GM12878 (cell line): ENCODE measurements around the gene FOXO1. TPM values are rescaled to one million over a fixed set of nuclear protein-coding genes. Genes with fewer than 3 reads are reported as not detected.

Source experiments
- ATF2 ChIP-seq: IDR thresholded peaks from 2 replicates; pipeline ENCODE4 v1.6.1; 2012; ENCODE audit warnings: low read length, inconsistent platforms
- BACH1 ChIP-seq: fragments of 450-650 bp; IDR thresholded peaks from 2 replicates; pipeline ENCODE4 v1.6.1; 2017; ENCODE audit warnings: mild to moderate bottlenecking, borderline replicate concordance
- CHD4 ChIP-seq: fragments of 200-600 bp; sonication (generic); IDR thresholded peaks from 2 replicates; pipeline ENCODE4 v1.6.1; 2016; ENCODE audit warnings: mild to moderate bottlenecking
- CTCF ChIP-seq, 3 experiments: IDR thresholded peaks in 2 of 3; conservative IDR thresholded peaks in 1 of 3; 2 replicates each; pipeline ENCODE4 v1.5.1; 2011; ENCODE audit warnings: low read depth in 3 of 3, low read length in 3 of 3, mild to moderate bottlenecking in 3 of 3, control low read depth in 2 of 3, moderate library complexity in 2 of 3, inconsistent platforms in 1 of 3, mixed read lengths in 1 of 3; ENCODE audit not compliant: control insufficient read depth in 2 of 3, insufficient read depth in 1 of 3; ENCODE audit errors: extremely low read depth in 1 of 3
- ESRRA ChIP-seq: IDR thresholded peaks from 2 replicates; pipeline ENCODE4 v1.6.1; 2012; ENCODE audit warnings: mild to moderate bottlenecking, low read length, improper control_type of control experiment
- FOXK2 ChIP-seq: fragments of 450-650 bp; IDR thresholded peaks from 2 replicates; pipeline ENCODE4 v1.6.1; 2017; ENCODE audit warnings: mild to moderate bottlenecking, moderate library complexity
- GATAD2B ChIP-seq: fragments of 450-650 bp; conservative IDR thresholded peaks from 2 replicates; pipeline ENCODE4 v1.6.1; 2017; ENCODE audit warnings: low read depth, mild to moderate bottlenecking, moderate library complexity
- JUNB ChIP-seq: IDR thresholded peaks from 2 replicates; pipeline ENCODE4 v1.6.1; 2016; ENCODE audit warnings: antibody characterized with exemption, mild to moderate bottlenecking
- KLF5 ChIP-seq: fragments of 450-650 bp; IDR thresholded peaks from 2 replicates; pipeline ENCODE4 v1.6.1; 2014; ENCODE audit warnings: mild to moderate bottlenecking; ENCODE audit not compliant: partially characterized antibody
- MAX ChIP-seq: IDR thresholded peaks from 2 replicates; pipeline ENCODE4 v1.6.1; 2012; ENCODE audit warnings: low read depth, low read length, improper control_type of control experiment
- MLLT1 ChIP-seq: fragments of 450-650 bp; IDR thresholded peaks from 2 replicates; pipeline ENCODE4 v1.6.1; 2016; ENCODE audit warnings: mild to moderate bottlenecking
- MTA3 ChIP-seq: IDR thresholded peaks from 2 replicates; pipeline ENCODE4 v1.6.1; 2012; ENCODE audit warnings: low read length, inconsistent platforms, borderline replicate concordance
- MYB ChIP-seq: fragments of 150-350 bp; IDR thresholded peaks from 2 replicates; pipeline ENCODE4 v1.6.1; 2014; ENCODE audit warnings: mild to moderate bottlenecking, low read depth, low read length, borderline replicate concordance
- MYC ChIP-seq: IDR thresholded peaks from 2 replicates; pipeline ENCODE4 v1.6.1; 2011; ENCODE audit warnings: mild to moderate bottlenecking, low read length, moderate library complexity, inconsistent platforms; ENCODE audit not compliant: insufficient read depth, insufficient replicate concordance, insufficient read length, severe bottlenecking
- NBN ChIP-seq: fragments of 450-650 bp; IDR thresholded peaks from 2 replicates; pipeline ENCODE4 v1.6.1; 2016
- NR2C1 ChIP-seq: fragments of 450-650 bp; IDR thresholded peaks from 2 replicates; pipeline ENCODE4 v1.6.1; 2017; ENCODE audit warnings: antibody characterized with exemption, mild to moderate bottlenecking, moderate library complexity
- PAX5 ChIP-seq: IDR thresholded peaks from 2 replicates; pipeline ENCODE4 v1.6.1; 2011; ENCODE audit warnings: low read depth, low read length, borderline replicate concordance
- RB1 ChIP-seq: fragments of 450-650 bp; formaldehyde crosslinking; IDR thresholded peaks from 2 replicates; pipeline ENCODE4 v1.6.1; 2017; ENCODE audit warnings: mild to moderate bottlenecking, borderline replicate concordance
- SREBF2 ChIP-seq: IDR thresholded peaks from 2 replicates; pipeline ENCODE4 v1.6.1; 2012; ENCODE audit warnings: mild to moderate bottlenecking, low read length
- ZBED1 ChIP-seq: IDR thresholded peaks from 2 replicates; pipeline ENCODE4 v1.6.1; 2016; ENCODE audit warnings: borderline replicate concordance
- ZNF274 ChIP-seq: IDR thresholded peaks from one replicate; pipeline ENCODE4 v1.8.0; 2011; ENCODE audit not compliant: insufficient read length, insufficient read depth
- ZNF592 ChIP-seq: fragments of 450-650 bp; IDR thresholded peaks from 2 replicates; pipeline ENCODE4 v1.6.1; 2017; ENCODE audit warnings: mild to moderate bottlenecking, moderate library complexity
- polyA plus RNA-seq, 11 experiments: library from polyadenylated mRNA; depleted of rRNA in 4 of 11; unstranded in 6 of 11; stranded (reverse) in 5 of 11; fragments of >200 nt; fragmentation: Nextera tagmentation in 4 of 11; fragmentation: Illumina TruSeq in 1 of 11; extraction: Ambion mirVana in 4 of 11; extraction: Trizol in 1 of 11; gene quantifications; 1 replicate in 1 of 11; 2 replicates in 10 of 11; pipeline versions ENCODE4 v1.2.1 to v1.2.3, GENCODE V29; 2011 to 2016; ENCODE audit warnings: inconsistent platforms in 2 of 11, missing spikeins in 2 of 11, low read depth in 1 of 11
- total RNA-seq, 4 experiments: library from RNA; depleted of rRNA in 3 of 4; stranded (reverse); fragments of >200 nt in 3 of 4; fragmentation: Illumina TruSeq in 1 of 4; extraction: Trizol in 1 of 4; gene quantifications; 2 replicates each; pipeline versions ENCODE4 v1.2.1 to v1.2.3, GENCODE V29; 2013 to 2021

FOXO1 gene
- total and polyA plus RNA-seq, 10 of the 15 experiments (the other 5 are each of a cell fraction or from before 2014, with no cell fraction given) = 0.58 to 8.3 (median 0.88) TPM

- TF ChIP-seq MTA3 = peak; percentile 89; the same call in 1 of the 2 replicates
- TF ChIP-seq GATAD2B = no peak; the same call in 1 of the 2 replicates
- TF ChIP-seq SREBF2 = no peak
- TF ChIP-seq MAX = no peak
- TF ChIP-seq KLF5 = no peak
- TF ChIP-seq PAX5 = peak; percentile 100
- no peak for TF ChIP-seq MYC
- TF ChIP-seq ZBED1 = no peak
- TF ChIP-seq ESRRA = no peak
- TF ChIP-seq ATF2 = peak; percentile 86
- TF ChIP-seq CTCF (IDR thresholded peaks at IDR 0.05 in 2 of 3, conservative IDR thresholded peaks at IDR 0.05 in 1 of 3; ENCODE audit: control insufficient read depth in 2 of 3, extremely low read depth in 1 of 3, insufficient read depth in 1 of 3, low read depth in 3 of 3, low read length in 3 of 3) = no peak
- TF ChIP-seq NBN = 0 out of 2 replicates have a peak, but pooled peaks have one; percentile 54
- no peak for TF ChIP-seq RB1
- no peak for TF ChIP-seq CHD4
- TF ChIP-seq MYB = no peak
- TF ChIP-seq NR2C1 = no peak
- peak; percentile 75 for TF ChIP-seq BACH1
- TF ChIP-seq ZNF592 = no peak
- TF ChIP-seq JUNB = peak; percentile 36
- TF ChIP-seq ZNF274 = no peak
- TF ChIP-seq FOXK2 = no peak
- TF ChIP-seq MLLT1 = no peak
Observed at GRCh38 chr13:40589285-40590109, 76.9 kb downstream of the FOXO1 start (continued).
